NCI-H2081 (cell line): ENCODE results near the gene NAXD.
A peak's percentile ranks its signal among the peaks of the same experiment; 100 is the strongest.
"Not testable (repeated sequence)": the region's sequence is repeated elsewhere in the genome, so short reads cannot be mapped to it uniquely, and the experiment has no call there.

ENCODE experiments used
- DNase-seq, 2 experiments: peaks; one replicate each; lab custom pipeline; 2025; lab: John Stamatoyannopoulos, UW

NAXD gene

DNA sequence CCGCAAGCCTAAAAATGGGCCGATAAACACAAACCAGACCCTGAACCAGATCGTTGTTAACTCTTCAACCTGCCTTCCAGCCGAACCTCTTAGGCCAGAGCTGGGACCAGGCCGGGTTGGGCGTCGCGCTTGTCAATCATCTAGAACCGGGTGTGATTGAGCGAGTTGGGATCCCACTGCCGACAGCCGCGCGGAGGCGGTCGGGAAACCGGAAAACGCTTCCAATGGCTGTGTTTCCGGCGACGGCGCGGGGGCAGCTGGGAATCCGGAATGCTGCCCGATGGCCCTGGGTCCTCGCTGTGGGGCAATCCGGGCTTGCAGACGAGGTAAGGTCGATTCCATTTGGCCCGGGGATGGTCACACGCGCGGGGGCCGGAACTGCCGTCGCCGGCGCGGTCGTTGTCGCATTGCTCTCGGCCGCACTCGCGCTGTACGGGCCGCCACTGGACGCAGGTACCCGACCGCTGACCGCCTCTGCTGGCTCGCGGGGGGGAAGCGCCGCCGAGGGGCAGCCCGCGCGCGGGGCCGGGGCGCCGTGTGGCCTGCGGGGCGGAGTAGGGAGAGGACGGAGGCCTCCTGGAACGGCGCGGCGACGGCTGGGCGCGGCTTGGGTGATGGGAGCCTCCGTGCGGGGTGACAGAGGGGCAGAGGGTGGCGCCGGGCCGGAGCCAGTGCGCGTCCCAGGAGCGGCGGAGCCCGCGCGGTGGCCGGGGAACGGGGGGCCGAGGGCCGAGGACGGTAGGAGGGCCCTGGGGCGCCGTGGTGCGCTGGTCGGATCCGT lies at the start of gene NAXD:
NAXD (plus strand) TSS at position 224 of the 781 bp plus-strand sequence; CDS start at position 281, 57 bp downstream.
- DNase-seq, result peak; percentile 89 to 94

DNA sequence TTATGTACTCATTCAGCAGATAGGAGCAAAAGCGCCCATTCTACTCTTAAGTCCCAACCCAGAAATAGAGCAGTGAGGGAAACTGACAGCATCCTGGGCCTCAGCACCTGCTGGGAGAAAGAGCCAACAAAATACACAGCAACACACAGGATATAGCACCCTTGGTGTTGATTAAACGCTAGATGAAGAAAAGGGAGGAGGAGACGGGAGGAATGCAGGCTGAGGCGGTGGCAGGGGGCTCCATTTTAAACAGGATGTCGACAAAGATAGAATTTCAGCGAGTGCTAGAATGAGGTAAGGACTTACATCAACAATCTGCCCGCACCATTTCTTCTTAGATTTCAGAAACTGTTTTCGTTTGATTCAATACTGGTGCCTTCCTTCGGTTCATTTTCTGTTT lies 49.2 kb upstream of the NAXD start:
- no peak for DNase-seq

DNA sequence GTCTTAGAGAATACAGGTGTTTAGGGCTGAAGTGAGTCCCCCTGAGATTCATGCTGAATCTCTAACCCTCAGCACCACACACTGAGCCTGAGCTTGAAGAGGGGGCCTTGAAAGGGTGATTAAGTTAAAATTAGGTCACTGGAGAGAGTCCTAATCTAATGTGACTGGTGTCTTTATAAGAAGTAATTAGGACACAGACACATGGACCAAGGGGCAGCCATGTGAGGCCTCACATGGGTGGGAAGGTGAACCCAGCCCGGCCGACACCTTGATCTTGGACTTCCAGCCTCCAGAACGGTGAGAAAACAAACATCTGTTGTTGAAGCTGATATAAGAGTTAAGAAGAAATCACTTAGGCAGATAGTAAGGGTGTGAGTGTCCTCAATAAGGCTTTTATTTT lies 46.7 kb upstream of the NAXD start:
- DNase-seq, result no peak

DNA sequence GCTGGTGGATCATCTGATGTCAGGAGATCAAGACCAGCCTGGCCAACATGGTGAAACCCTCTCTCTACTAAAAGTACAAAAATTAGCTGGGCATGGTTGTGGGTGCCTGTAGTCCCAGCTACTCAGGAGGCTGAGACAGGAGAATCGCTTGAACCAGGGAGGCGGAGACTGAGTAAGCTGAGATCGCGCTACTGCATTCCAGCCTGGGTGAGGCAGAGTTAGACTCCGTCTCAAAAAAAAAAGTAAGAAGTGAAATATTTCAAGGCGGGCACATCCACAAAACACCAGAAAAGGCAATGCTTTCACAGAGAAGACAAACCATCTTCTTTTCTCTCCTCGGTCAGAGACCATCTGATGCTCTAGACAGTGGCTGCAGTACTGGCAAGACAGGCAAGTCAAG lies 45.4 kb upstream of the NAXD start:
- DNase-seq, result not testable (repeated sequence)

DNA sequence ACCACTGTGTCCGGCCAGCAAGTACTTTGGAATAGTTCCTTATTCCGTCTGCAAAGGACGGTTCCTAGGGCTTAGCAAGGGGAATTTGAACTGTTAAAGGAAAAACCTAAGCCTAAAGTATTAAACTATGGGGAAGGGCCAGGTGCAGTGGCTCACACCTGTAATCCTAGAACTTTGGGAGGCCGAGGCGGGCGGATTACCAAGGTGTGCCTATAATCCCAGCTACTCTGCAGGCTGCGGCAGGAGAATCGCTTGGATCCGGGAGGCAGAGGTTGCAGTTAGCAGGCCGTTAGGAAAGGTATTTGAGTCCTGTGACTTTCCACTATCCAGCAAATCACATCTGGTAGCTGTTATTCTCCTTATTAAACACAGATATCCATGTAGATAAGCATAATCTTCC lies 44.5 kb upstream of the NAXD start:
- DNase-seq, result no peak

DNA sequence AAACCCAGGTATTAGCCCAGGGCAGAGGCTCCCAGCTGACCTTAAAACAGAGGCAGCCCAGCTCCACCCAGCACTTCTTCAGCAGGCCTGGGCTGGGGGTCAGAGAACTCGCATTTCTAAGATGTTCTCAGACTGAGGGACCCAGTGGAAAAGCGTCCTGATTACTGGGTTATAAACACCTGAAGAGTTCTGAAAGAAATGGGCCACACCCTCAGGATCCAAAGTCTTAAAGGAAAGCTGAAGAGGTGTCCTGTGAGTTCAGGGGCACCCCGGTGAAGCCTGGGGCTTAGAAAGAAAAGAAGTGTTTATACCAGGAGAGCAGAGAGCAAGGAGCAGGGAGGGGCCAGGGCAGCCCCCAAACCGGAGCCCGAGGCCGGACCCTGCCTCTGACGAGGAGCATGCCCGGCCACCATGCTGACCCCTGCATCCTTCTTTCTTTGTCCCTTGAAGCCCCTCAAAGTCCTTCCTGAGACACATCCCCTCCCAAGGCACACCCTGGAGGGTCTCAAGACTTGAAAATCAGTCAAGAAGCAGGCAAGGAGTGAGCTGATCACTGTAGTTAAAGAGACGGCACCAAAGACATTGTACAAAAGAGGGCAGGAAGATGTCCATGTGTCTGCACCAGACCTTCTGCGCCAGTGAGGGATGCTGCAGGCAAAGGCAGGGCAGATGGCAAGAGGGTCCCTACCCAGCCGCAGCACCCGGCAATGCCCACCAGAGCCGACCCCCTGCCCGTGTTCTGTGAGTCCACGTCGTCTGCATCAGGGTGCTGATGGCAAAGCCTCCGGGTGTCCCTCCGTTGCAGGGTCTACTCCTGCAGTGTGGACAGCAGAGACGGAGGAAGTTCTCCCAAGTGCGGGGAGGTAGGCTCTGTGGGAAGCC lies 43.2 kb upstream of the NAXD start:
- no peak for DNase-seq

DNA sequence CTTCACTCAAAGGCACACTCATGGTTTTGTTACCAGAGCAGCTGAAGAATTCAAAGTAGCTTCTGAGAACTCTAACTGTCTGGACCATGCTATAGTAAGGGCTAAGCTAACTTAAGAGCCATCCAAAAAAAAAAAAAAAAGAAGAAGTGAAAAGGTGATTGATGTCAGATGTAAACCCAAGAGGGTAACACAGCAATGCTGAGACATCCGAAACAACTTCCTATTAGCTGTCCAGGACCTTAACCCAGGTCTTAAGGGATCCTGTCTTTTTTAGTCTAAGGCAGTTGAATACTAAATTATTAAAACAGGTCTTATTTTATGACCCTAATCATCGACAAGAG lies 42.6 kb upstream of the NAXD start:
- no peak for DNase-seq

DNA sequence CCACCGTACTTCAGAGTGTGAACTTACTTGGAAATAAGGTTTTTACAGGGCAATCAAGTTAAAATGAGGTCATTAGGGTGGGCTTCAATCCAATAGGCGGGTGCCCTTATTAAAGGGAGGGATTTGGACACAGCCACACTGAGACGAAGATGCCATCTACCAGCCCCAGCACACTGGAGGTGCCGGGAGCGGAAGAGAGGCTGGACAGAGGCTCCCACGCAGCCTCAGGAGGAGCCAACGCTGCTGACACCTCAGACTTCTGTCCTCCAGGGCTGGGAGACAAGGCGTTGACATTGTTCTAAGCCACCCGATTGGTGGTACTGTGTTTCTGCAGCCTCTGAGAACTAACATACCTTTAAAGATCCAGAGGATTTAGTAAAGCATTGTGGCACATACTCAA lies 41.2 kb upstream of the NAXD start:
- no peak for DNase-seq

DNA sequence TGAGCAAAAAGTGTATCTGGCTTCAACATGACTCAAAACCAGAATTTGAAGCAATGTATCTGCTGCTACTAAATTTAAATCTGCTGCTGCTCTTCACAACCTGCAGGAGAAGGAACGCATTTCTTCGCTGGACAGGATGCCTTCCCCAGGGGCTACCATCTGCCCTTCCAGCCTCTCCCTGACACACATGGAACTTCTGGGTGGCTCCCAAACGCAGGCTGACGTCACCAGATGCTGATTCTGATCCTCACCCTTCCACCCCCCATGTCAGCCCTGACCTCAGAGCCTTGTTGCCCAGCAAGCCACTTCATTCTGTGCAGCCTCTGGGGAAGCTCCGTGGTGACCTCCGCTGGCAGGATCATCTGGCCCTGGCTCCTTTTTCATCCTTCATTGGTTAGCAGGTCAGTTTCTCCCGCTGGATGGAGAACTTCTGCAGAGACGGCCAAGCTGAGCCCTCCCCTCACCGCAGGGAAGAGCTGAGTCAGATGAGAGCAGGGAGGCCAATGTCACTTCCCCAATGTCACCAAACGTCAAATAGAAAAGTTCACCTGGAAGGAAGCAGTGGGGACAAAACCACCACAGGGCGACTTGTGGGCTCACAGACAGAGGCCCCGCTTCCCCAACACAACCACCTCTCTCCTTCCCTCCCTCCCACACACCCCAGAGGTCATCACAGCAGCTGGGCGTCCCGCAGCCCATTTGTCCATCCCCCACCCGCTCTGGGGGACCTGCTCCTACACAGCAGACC lies 39.8 kb upstream of the NAXD start:
- DNase-seq, result no peak

DNA sequence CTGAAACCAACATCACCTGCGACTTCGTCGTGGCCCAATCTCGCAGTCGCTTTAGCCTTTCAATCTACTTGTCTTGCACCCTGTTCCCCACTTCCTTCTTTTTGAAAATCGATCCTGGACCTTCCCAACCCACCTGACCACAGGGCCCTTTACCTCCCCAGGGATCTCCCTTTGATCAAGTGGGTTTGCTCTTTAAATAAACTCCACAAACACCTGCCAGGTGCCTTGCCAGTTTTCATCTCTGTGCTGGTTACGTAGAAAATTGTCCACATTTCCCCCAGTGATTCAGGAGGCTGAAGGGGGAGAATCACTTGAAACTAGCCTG lies 39.3 kb upstream of the NAXD start:
- peak in 1 of 2 experiments; percentile 4 for DNase-seq

DNA sequence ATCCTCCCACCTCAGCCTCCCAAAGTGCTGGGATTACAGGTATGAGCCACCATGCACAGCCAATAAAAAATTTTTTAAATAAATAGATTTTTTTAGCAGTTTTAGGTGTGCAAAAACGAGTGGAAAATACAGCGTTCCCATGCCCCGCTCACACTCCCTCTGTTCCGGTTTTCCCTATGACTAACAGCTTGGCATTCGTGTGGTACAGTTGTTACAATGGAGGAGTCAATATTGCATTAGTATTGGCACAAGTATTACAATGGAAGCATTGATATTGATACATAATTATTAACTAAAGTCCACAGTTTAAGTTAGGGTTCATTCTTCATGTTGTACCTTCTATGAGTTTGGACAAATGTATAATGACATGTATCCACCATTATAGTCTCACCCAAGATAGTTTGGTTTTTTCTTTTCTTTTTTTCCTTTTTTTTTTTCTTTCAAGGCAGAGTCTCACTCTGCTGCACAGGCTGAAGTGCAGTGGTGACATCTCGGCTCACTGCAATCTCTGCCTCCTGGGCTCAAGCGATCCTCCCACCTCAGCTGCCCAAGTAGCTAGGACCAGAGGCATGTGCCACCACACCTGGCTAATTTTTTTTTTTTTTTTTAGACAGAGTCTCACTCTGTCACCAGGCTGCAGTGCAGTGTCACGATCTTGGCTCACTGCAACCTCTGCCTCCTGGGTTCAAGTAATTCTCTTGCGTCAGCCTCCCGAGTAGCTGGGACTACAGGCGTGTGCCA lies 38.4 kb upstream of the NAXD start:
- no peak for DNase-seq

DNA sequence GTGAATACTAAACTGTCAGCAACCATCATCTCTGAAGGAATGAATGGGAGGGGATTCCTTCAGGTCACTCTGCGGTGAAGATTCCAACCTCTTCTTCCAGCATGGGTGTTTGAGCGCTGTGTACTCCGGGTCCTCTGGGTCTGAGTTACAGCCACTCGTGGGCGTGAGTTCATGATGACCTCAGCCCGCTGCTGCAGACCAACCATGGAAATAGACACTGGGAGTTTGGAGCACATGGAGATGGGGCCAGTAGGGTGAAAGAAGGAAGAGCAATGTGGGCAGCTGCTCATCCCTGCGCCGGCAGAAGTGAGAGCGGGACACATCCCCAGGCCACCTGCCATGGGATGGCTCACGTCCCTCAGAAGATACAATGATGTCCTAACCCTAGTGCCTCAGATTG lies 37.0 kb upstream of the NAXD start:
- DNase-seq, result no peak

DNA sequence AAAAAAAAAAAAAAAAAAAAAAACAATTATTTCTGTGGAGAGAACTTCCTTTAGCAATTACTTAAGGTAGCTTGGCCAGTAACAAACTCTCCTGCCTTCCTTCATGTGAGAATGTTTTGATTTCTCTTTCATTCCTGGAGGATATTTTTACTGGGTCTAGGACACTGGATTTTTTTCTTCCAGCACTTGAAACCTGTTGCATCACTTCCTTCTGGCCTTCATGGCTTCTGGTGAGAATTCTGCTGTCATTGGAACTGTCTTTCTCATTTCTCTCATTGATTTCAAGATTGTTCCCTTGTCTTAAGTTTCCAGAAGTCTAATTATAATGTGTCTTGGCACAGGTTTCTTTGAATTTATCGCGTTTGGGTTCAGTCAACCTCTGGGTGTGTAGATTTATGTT lies 34.5 kb upstream of the NAXD start:
- no peak for DNase-seq

DNA sequence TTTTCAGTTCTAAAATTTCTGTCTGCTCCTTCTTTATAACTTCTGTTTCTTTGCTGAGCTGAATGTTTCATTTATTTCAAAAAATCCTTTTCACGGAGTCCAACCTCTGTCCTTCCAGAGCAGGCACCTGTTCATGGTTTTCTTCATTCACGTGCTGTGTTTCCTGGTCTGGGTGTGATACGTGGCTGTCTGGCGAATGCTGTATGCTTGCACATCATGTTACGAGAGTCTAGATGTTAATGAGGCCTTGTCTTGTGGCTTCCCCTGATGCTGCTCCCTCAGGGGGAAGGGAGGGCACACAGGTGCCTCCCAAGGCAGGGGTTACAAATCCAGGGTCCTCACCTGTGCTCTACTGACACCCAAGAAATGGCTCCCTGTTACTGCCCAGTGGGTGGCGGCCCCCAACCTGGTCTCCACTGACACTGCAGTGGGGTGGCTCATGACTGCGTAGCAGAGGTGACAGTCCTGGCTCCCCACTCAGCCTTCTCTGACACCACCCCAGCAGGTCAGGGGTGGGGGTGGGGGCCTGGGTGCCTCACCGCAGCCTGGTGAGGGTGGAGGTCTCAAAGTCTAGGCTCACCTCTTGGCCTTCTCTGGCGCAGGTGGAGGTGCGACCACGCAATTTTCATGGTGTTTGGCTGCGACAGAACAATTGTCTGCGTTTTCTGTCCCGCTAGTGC lies 33.7 kb upstream of the NAXD start:
- DNase-seq, result no peak

DNA sequence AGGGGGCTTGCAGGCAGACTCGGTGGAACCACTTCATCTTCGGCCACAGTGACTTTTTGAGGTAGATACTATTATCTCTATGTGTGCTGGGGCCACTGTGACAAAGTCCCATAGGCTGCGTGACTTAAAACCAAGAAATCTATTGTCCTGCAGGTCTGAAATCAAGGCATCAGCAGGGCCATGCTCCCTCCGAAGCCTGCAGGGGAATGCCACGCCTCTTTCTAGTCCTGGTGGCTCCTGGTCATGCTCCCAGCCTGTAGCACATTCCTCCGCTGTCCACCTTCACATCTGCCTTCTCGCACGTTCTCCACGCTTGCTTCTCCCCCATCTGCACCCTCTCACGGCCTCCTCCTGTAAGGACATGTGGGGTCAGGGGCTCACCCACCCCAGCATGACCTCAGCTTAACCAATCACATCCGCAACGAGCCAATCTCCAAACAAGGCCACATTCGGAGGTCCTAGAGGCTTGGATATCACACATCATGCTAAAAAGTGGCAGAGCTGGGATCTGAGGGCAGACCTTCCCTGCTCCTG lies 32.9 kb upstream of the NAXD start:
- DNase-seq, result no peak

DNA sequence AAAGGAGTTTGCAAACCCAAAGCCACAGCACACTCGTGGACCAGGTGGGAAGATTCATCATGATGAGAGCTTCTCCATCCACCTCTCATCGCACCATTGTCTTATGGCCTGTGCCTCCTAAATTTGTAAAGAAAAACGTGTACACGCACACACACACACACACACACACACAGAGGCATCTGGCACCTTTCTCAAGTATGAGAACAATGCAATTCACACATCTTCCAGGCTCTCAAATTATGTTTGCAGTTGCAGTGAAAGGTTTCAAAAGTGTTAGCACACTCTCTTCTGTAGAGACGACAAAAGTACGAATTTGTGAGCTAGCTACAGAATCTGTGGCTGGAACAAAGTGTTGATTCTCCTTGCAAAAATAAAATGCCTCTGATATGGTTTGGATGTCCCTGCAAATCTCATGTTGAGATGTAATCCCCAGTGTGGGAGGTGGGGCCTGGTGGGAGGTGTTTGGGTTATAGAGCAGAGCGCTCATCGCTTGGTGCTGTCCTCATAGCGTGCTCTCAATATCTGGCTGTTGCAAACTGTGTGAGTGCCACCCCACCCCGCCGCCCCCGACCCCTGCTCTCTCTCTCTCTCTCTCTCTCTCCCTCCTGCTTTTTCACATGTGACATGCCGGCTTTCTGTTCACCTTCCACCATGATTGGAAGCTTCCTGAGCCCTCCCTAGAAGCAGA lies 32.0 kb upstream of the NAXD start:
- no peak for DNase-seq

DNA sequence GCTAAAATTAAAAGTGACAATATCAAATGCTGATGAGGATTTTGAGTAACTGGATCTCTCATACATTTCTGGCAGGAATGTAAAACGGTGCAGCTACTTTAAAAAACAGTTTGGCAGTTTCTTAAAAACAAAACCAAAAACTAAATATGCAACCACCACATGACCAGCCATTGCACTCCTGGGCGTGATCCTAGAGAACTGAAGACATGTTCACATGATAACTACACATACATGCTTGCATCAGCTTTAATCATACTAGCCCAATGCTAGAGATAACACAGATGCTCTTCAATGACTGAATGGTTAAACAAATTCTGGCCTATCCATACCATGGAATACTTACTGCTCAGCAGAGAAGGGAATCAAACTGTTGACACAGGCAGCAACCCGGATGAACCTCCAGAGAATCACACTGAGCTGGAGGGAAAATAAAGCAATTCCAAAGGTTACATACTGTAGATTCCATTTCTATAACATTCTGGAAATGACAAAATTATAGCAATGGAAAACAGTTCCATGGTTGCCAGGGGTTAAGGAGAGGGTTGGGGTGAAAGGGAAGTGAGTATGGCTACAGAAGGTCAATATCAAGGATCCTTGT lies 25.5 kb upstream of the NAXD start:
- no peak for DNase-seq

DNA sequence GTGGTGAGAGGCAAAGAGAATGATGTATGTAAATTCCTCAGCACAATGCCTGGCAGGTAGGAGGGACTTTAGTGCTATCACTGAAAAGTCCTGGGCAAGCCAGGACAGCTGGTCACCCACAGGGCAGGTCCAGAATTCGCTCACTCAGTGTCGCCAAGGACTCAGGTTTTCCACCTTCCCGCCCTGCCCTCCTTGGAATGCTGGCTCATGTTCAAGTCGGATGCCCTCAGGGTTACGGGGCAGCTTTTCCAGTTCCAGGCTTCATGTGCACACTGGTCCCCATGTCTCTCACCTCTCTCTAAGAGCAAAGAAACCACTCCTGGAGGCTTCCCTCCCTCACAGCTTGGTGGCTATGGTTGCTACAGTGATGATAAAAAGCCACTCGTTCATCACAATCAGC lies 24.8 kb upstream of the NAXD start:
- no peak for DNase-seq

DNA sequence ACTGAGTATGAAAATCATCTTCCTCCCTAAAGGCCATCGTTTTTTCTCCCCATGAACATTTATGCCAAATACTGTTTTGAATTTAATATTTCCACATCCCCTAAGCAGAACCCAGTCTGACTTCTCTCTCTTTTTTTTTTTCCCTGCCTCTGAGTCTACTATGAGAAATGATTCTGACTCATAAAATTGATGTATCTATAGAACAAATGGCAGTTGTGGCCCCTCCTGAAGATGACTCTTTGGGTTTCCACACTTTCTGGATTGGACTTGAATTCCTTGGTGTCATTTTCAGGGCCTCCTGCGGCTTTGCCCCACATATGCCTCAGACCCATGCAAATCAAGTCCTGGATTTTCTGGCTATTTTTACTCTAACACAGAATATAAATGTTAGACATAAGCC lies 22.7 kb upstream of the NAXD start:
- no peak for DNase-seq

DNA sequence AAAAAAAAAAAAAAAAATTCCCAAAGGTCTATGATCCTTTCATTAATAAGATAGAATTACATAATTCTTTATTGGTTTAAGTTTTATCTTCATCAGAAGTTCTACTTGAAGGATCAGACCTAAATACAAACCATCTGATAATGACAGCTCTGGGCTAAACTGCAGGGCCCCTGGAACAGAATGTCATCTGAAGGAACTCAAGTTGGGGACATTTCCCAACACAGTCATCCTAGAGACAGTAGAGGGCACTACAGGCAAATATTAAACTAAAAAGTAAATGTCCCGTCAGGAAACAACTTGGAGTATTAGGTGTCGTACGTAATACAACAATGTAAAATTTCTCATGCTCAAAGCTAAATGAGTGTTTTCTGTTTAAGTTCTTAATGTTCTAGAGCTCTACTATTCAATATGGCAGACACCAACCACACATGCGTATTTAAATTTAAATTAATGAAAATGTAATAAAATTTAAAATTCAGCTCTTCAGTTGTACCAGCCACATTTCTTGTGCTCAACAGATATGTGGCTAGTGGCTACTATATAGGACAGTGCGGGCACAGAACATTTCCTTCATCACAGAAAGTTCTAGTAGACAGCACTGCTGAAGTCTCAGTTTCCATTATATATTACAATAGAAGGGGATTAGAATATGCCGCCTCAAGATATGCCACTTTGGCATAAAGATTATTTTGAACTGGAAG lies 21.8 kb upstream of the NAXD start:
- peak in 1 of 2 experiments; percentile 39 for DNase-seq
